Activated gamma-delta T cell treated with anti-CD3 and anti-CD28 coated beads, Interleukin-2, amount 50 U/mL, for 16 hours (primary cell): ENCODE measurements around the gene PSMG3.

ENCODE experiments used
- DNase-seq: peaks from one replicate; pipeline ENCODE4 v3.0.0-alpha.2; 2020; ENCODE audit warnings: low read depth

The PSMG3 gene

GRCh38 chr7:1558181-1558811, 11.5 kb downstream of the PSMG3 start:
- no peak for DNase-seq

DNA sequence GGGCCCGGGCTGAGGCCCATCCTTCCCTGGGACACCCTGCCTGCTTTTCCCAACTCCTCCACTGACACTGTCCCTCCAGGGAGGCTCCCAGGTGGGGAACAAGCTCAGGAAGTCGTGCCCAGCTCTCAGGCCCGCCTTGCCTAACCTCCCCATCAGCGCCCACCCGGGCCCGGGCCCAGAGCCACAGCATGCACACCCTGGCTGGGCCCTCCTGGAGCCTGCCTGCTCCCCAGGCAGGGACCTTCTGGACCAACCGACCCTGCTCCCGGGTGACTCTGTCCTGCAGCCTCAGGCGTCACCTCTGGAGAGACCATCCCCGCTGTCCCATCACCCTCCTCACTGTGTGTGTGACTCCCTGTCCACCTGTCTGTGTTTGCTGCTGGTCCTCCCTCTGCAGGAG, 12.1 kb downstream of the PSMG3 start:
- DNase-seq, result no peak

DNA sequence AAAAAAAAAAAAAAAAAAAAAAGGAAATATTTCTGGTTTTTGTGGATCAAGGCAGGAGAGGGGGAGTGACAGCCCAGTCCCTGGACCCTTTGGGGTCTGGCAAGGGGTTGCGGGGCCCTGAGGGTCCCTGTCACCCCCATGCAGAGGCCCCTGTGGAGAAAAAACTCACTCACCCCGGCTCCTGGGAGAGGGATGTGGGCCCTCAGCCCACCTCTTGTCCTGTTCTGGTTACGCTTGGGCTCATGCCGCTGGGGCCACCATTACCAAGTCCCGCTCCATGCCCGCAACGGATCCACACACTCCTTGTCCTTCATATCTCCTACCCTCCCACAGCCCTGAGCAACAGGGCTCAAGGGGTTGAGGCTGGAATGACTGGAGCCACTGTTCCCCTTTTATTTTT, 12.8 kb downstream of the PSMG3 start:
- DNase-seq, result no peak

- DNase-seq, result no peak
Observed at GRCh38 chr7:1555813-1556543, 13.9 kb downstream of the PSMG3 start, which contains the start of gene TMEM184A. TSS of gene TMEM184A (minus strand) at chr7:1556205. CDS start at chr7:1555484, 721 bp downstream.

DNA sequence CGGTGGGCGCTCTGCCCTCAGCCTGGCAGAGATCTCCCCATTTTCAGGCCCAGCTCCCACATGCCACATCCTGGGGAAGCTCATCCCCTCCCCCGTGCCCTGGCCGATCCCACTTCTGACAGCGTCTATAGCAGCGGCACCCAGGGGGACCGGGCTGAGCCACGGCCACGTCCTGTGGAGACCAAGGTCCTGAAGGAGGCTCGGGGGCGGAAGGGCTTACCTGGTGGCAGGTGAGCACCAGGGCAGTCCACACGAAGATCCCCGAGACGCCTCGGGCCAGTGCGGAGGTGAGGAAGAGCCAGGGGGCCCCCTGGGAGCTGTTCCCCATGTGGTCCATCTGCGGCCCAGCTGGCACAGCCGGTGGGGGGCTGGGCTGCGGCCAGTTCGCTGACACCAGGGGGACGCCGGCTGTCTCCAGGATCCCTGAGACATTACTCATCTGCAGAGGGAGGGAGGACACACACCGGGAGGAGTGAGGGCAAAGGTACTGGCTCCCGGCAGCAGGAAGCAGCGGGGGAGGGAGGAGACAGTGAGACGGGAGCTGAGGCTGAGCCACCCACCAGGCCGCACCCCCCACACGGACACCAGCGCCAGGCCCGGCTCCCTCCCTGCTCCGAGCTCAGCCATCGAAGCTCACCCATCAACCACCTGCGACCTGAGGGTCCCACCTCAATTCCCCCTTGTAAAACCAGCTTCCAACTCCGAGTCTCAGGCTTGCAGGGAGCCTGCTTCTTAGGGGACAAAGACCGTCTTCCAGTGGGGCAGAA, 14.6 kb downstream of the PSMG3 start:
- DNase-seq, result no peak

- no peak for DNase-seq
Observed at GRCh38 chr7:1554333-1555045, 15.3 kb downstream of the PSMG3 start.

- no peak for DNase-seq
Observed at GRCh38 chr7:1553512-1554210, 16.2 kb downstream of the PSMG3 start.

DNA sequence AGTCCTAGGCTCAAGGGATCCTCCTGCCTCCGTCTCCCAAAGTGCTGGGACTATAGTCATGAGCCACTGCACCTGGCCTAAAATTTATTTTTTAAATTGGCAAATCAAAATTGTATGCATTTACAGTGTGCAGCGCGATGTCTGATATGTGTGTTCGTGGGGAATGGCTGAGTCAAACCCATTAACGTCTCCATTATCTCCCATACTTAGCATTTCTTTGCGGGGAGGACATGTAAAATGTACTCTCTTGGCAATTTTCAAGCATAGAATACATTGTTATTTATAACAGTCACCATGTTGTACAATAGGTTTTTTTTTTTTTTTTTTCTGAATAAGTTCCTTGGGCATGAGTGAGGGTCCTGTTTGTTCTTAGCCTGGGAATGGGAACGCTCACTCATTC, 17.6 kb downstream of the PSMG3 start:
- DNase-seq, result no peak

- DNase-seq, result no peak
Observed at GRCh38 chr7:1550846-1551155, 19.0 kb downstream of the PSMG3 start.

DNA sequence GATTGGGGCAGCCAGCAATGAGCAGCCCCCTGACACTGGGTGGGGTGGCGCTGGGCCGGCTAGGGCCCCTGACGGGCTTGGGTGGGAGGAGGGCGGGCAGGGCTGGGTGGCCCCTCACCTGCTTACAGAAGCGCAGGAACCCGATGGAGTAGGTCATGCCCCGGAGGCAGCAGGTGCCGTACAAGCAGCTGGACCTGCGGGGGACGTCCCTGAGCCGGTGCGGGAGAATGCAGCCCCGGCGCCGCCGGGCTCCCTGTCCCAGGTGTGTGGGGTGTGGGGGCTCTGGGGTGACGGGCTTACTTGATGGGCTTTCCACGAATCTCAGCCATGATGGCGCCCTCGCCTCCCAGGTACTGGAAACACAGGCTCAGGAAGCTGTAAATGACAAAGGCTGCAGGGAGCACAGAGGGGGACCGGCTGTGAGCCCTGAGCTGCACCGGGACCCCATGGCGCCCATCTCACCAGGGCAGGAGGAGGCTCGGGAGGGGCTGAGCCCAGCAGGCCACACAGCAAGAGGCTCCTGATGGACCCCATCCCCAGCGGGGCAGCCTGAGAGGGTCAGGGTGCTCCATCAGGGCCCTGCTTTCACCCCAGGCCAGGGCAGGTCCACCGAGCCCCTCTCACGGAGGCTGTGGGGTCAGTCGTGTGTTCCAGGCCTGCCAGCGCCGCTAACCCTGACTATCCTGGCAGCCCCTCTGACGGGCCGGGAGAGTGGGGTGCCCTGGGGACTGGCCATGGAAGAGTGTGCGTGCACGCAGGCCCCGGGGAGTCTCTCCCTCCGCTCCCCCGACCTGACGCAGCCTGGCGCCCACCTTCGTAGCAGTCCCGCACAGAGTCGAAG, 19.6 kb downstream of the PSMG3 start:
- DNase-seq, result no peak

GRCh38 chr7:1549357-1550004, 20.4 kb downstream of the PSMG3 start:
- DNase-seq, result no peak

DNA sequence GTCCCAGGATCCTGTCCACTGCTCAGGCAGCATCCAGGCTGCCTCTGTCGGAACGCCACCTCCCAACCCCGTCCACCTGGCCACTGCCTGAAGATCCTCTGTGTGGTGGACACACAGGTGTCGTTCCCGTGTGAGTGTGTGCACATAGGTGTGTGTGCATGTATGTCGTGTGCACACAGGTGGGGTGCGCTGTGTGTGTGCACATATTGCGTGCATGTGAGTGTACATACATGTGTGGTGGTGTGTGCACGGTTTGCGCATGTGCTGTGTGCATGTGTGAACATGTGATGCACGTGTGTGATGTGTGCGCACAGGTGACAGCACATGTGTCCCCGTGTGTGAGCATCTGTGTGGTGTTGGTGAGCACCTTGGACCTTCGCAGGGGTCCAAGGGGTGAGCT, 20.9 kb downstream of the PSMG3 start:
- no peak for DNase-seq

- no peak for DNase-seq
Observed at GRCh38 chr7:1548438-1548831, 21.4 kb downstream of the PSMG3 start.

GRCh38 chr7:1547777-1548437, 21.9 kb downstream of the PSMG3 start:
- DNase-seq, result no peak

DNA sequence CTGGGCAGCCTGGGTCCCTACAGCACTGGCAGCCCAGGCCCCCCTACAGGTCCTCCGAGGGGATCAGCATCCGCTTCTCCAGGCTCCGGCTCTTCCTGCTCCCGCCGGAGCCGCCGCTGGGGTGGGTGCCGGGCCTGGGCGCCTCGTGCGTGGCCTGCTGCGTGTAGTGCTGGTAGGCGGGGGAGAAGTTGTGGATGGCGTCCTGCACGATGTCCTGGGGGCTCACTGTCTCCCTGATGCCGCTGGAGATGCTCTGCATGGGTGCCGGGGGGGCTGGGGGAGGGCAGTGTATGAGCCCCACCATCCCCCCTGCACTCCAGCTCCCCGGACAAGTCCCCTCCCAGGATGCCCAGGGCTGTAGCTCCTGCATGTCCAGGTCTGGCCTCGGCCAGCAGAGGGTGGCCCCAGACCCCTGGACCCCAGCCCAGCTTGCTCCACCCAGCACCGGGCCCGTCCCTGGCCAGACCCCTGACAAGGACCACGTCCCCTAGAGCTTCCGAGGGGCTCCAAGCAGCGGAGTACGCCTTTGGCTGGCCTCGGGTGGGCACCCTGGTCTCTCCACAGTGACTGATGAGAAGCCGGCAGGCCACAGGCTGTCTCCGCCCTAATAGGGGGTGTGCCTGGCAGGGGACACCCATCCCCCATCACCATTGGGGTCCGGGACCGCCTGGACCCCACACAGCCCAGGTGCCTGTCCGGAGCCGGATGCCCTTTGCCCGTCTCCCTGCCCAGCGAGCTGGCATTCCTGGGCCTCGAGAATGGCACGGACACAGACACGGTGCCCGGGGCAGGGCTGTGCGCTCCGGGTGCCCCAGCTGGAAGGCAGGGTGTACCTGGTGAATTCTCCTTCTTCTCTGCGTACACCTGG, 22.7 kb downstream of the PSMG3 start:
- no peak for DNase-seq

DNA sequence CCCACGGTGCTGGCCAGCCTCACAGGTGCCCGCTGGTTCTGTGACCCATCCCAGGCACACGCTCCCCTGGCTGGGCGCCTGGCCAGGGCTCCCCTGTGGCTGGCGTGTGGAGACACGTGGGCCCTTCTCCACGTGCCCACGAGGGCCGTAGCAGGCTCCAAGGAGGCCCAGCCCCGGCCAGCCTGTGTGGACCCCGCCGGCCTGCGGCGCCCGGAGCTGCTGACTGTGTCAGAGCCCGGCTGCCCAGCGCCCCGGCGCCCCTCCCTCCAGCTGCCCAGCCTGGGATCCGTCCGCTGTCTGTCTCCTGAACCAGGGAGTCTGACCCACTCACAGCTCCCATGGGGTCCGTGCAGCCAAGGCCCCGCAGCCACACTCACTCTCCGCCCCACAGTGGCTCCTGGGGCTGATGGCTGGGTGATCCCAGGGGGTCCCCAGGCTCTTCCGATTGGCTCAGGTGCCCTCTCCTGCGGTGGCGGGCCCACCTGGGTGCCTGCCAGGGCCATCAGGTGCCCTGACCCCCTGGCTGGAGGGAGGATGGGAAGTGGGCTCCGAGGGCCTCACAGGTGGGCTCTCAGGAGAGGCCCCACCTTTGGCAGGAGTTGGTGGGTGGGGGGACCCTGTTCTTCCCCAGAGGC, 23.4 kb downstream of the PSMG3 start:
- no peak for DNase-seq

- DNase-seq, result no peak
Observed at GRCh38 chr7:1545417-1546246, 24.2 kb downstream of the PSMG3 start.
